Stomach (tissue), 4 donors: ENCODE measurements around the gene STAT5A.

Experiments used
- EP300 ChIP-seq: sonication (generic); formaldehyde crosslinking; IDR thresholded peaks from one replicate; pipeline ENCODE4 v1.6.1; 2017; ENCODE audit warnings: antibody characterized with exemption
- POLR2A ChIP-seq, 4 donors: fragments of 450-650 bp; IDR thresholded peaks; one replicate each; pipeline ENCODE4 v1.6.1; 2016; ENCODE audit warnings: antibody characterized with exemption in 4 of 4, control low read depth in 2 of 4, mild to moderate bottlenecking in 1 of 4, moderate library complexity in 1 of 4
- POLR2AphosphoS5 ChIP-seq, 3 donors: sonication (generic); formaldehyde crosslinking; IDR thresholded peaks; one replicate each; pipeline ENCODE4 v1.6.1; 2016; ENCODE audit warnings: antibody characterized with exemption in 3 of 3
- TF ChIP-seq, protein P1 (sequence below), 7 experiments: fragments of 450-650 bp in 4 of 7; fragments of 200-600 bp in 3 of 7; sonication (generic) in 3 of 7; IDR thresholded peaks; one replicate each; pipeline ENCODE4 v1.5.1; 2016 to 2019; ENCODE audit warnings: antibody characterized with exemption in 7 of 7, control low read depth in 2 of 7, mild to moderate bottlenecking in 1 of 7

DNA sequence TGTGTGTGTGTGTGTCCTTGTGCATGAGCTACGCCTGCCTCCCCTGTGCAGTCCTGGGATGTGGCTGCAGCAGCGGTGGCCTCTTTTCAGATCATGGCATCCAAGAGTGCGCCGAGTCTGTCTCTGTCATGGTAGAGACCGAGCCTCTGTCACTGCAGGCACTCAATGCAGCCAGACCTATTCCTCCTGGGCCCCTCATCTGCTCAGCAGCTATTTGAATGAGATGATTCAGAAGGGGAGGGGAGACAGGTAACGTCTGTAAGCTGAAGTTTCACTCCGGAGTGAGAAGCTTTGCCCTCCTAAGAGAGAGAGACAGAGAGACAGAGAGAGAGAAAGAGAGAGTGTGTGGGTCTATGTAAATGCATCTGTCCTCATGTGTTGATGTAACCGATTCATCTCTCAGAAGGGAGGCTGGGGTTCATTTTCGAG is 22.5 kb downstream of the STAT5A start:
- TF ChIP-seq, protein P1, sequence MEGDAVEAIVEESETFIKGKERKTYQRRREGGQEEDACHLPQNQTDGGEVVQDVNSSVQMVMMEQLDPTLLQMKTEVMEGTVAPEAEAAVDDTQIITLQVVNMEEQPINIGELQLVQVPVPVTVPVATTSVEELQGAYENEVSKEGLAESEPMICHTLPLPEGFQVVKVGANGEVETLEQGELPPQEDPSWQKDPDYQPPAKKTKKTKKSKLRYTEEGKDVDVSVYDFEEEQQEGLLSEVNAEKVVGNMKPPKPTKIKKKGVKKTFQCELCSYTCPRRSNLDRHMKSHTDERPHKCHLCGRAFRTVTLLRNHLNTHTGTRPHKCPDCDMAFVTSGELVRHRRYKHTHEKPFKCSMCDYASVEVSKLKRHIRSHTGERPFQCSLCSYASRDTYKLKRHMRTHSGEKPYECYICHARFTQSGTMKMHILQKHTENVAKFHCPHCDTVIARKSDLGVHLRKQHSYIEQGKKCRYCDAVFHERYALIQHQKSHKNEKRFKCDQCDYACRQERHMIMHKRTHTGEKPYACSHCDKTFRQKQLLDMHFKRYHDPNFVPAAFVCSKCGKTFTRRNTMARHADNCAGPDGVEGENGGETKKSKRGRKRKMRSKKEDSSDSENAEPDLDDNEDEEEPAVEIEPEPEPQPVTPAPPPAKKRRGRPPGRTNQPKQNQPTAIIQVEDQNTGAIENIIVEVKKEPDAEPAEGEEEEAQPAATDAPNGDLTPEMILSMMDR (IDR thresholded peaks at IDR 0.05): no peak
- TF ChIP-seq EP300 (no peak), POLR2AphosphoS5 (IDR thresholded peaks at IDR 0.05) (no peak), POLR2A (IDR thresholded peaks at IDR 0.05) (no peak)
